Measurements from ENCODE around the gene TNNT2.

Gene TNNT2

GRCh38 chr1:201357636-201358348 lies 19.7 kb downstream of the TNNT2 start:
- in situ Hi-C loops (cut with MboI; ENCODE audit: low sequenced_read_pairs): no loop called here

- in situ Hi-C loops (cut with MboI; ENCODE audit: low sequenced_read_pairs): no loop called here
Measured at GRCh38 chr1:201357211-201357610, 20.3 kb downstream of the TNNT2 start.

GRCh38 chr1:201356701-201357100 lies 20.8 kb downstream of the TNNT2 start:
- in situ Hi-C loops (cut with MboI; ENCODE audit: low sequenced_read_pairs): no loop called here

GRCh38 chr1:201356236-201356635 lies 21.2 kb downstream of the TNNT2 start:
- in situ Hi-C loops (cut with MboI; ENCODE audit: low sequenced_read_pairs): no loop called here

- in situ Hi-C loops (cut with MboI; ENCODE audit: low sequenced_read_pairs): no loop called here
Measured at GRCh38 chr1:201355471-201355870, 22.0 kb downstream of the TNNT2 start.

GRCh38 chr1:201354901-201355295 lies 22.6 kb downstream of the TNNT2 start:
- in situ Hi-C loops (cut with MboI; ENCODE audit: low sequenced_read_pairs): no loop called here

- in situ Hi-C loops (cut with MboI; ENCODE audit: low sequenced_read_pairs): no loop called here
Measured at GRCh38 chr1:201354151-201354900, 23.2 kb downstream of the TNNT2 start.

- in situ Hi-C loops (cut with MboI; ENCODE audit: low sequenced_read_pairs): no loop called here
Measured at GRCh38 chr1:201353186-201353940, 24.1 kb downstream of the TNNT2 start.

- in situ Hi-C loops (cut with MboI; ENCODE audit: low sequenced_read_pairs): no loop called here
Measured at GRCh38 chr1:201351617-201352016, 25.9 kb downstream of the TNNT2 start.

GRCh38 chr1:201350884-201351283 lies 26.6 kb downstream of the TNNT2 start:
- in situ Hi-C loops (cut with MboI; ENCODE audit: low sequenced_read_pairs): no loop called here

GRCh38 chr1:201350361-201350725 lies 27.1 kb downstream of the TNNT2 start:
- in situ Hi-C loops (cut with MboI; ENCODE audit: low sequenced_read_pairs): no loop called here

GRCh38 chr1:201349092-201349491 lies 28.4 kb downstream of the TNNT2 start:
- in situ Hi-C loops (cut with MboI; ENCODE audit: low sequenced_read_pairs): no loop called here

- in situ Hi-C loops (cut with MboI; ENCODE audit: low sequenced_read_pairs): no loop called here
Measured at GRCh38 chr1:201348211-201348566, 29.3 kb downstream of the TNNT2 start.

- in situ Hi-C loops (cut with MboI; ENCODE audit: low sequenced_read_pairs): no loop called here
Measured at GRCh38 chr1:201347498-201348210, 29.8 kb downstream of the TNNT2 start.

- in situ Hi-C loops (cut with MboI; ENCODE audit: low sequenced_read_pairs): no loop called here
Measured at GRCh38 chr1:201346987-201347386, 30.5 kb downstream of the TNNT2 start.

GRCh38 chr1:201346337-201346939 lies 31.0 kb downstream of the TNNT2 start:
- in situ Hi-C loops (cut with MboI; ENCODE audit: low sequenced_read_pairs): no loop called here

- in situ Hi-C loops (cut with MboI; ENCODE audit: low sequenced_read_pairs): no loop called here
Measured at GRCh38 chr1:201345081-201345355, 32.5 kb downstream of the TNNT2 start.

GRCh38 chr1:201344206-201345080 lies 33.0 kb downstream of the TNNT2 start:
- in situ Hi-C loops (cut with MboI; ENCODE audit: low sequenced_read_pairs): no loop called here

GRCh38 chr1:201341377-201341776 lies 36.1 kb downstream of the TNNT2 start:
- in situ Hi-C loops (cut with MboI; ENCODE audit: low sequenced_read_pairs): no loop called here
